ENCODE results near the gene IQSEC3.
"Not testable (repeated sequence)": the region's sequence is repeated elsewhere in the genome, so short reads cannot be mapped to it uniquely, and the experiment has no call there.

The IQSEC3 gene

DNA sequence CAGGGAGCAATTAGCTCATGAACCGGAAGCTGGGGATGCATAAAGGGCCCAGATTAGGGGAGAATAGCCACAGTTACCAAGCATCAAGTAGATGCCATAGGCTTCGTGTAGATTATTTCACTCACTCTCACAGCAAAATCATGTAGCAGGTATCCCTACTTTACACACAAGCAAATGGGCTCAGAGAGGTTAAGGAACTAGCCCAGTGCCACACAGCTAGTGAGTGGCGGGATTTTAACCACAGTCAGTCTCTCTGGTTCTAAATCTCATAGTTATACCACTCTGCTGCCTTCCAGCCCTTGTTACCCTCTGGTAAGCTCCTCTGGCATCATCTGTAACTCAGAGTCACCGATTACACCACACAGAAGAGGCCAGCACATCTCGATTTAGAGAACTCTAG lies 49.0 kb downstream of the IQSEC3 start:
- DNase-seq: no peak

DNA sequence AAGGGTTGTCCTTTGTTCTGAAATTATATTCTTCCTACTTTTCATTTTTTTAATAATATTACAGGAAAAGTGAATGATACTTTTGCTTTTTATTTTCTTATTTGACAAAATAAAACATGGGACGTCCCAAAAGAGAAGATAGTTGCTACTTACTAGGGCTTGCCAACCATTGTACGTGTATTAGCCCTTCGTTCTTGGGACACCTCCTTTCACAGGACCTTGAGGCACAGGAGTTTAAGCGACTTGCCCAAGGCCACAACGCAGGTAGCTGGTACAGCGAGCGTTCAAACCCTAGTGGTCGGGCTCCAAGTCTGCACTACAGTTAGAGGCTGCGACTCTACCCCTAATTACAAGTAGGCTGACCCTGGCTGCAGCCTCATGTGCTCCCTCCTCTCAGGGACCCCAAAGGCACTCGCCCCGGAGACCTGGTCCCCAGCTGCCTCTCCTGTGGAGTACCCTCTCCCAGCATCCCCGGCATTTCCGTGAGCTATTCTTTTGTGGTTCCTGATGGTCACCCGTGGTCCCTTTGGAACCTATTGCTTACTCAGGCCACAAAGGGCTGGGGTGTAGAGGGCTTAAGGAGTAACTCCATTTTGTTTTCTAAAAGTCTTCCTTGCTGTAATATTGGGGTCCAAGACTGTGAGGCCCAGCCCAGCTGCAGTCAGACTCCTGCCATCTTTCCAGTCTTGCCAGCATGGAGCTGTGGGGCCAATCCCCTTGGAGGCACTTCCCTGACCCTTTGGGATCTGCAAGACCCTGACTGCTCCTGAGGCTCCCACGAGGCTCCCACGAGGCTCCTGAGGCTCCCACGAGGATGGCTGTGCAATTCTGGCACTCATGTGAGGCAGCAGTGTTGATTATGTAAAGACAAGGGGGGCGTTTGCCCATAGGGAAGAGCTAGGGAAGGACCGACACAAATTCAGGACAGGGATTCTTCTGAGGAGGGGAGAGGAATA lies 49.7 kb downstream of the IQSEC3 start:
- DNase-seq: no peak

DNA sequence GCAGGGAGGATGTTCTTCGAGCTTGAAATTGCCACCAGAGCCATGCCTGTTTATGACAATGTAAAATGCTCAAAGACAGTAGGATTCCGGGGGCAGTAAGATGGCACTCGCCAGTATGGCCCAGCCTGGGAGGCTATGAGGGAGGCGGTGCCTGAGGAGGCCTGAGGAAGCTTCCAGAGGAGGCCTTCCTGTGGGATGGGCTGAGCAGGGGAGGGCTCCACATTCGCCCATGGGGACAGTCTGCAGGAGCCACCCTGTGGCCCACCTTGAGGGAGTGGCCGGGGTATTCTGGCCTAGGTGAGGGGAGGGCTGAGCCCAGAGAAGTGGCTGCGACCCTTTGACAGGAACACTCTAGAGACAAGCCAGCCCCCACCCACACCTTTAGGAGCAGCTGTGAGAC lies 50.7 kb downstream of the IQSEC3 start:
- DNase-seq: no peak

DNA sequence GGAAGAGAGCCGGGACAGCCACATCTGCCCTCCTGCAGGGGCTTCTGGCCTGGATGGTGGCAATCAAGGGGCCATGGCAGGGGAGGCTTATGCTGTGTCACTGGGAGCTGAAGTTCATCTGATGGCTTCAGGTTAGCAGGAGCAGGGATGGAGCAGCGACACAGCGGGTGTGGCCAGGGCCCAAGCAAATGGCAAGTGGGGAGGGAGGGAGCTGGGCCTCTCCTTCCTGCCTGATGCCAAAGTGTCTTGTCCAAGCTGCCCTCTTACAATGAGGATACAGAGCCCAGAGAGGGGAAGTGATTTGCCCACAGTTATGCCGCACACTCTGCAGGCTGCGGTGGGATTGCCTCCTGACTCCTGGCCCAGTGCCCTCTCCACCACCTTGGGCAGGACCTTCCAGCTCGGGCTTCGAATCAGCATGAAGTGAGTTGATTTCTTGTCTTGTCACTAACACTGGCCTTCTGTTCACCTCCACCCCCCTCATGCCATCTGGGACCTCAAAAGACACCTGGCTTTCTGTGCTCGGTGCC lies 51.3 kb downstream of the IQSEC3 start:
- DNase-seq: no peak

DNA sequence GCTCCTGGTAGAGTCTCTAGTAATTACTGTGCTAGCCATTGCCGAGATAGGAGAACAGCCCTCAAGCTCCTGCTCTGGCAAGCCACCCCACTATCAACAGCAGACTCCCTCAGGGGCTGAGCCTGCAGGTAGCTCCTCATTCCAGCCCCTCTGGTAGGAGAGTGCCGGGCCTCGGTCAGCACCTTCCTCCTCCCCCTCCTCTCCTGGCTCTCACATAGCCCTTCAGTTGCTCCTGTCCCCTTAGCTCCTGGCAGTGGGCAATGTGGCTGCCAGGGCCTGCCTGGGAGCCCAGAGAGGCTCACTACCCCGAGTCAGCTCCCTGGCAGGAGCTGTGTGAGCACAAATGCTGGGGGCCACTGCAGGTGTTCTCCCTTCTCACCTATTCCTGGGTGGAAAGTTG lies 52.0 kb downstream of the IQSEC3 start:
- DNase-seq: no peak

DNA sequence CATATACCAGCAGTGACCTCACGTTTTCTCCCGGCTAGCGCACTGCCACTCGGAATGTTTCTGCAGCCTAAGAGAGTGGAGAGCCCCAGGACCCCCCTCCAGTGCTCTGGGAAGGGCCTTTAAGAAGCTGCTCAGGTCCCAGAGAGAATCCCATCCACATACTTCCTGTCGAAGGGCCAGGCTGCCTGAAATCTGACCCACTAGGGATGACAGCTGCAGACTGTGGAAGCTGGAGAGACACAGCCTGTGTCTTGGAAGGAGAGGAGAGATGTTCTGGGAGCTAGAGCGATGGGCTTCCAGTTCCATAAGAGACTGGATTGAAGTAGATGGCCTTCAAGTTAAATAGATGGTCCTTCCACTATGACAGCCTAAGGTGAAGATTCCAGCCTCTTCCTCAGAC lies 54.4 kb downstream of the IQSEC3 start:
- DNase-seq: no peak

DNA sequence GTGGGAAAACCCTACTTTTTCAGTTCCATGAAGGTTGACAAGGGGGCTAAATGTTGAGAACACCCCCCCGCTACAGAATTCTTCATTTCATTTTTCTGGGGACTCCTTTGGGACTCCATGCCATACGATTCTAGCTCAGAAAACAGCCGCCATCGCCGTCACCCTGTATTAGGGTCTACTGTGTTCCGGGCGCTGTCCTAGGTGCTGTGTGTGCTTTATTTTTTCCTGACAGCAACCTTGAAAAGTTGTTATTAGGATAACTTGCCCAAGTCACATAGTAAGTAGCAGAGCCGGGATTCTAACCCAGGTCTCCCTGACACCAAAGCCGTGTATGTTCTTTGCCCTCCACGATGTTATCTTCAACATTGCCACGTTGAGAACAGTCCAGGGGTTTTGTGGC lies 55.1 kb downstream of the IQSEC3 start:
- no peak for DNase-seq

DNA sequence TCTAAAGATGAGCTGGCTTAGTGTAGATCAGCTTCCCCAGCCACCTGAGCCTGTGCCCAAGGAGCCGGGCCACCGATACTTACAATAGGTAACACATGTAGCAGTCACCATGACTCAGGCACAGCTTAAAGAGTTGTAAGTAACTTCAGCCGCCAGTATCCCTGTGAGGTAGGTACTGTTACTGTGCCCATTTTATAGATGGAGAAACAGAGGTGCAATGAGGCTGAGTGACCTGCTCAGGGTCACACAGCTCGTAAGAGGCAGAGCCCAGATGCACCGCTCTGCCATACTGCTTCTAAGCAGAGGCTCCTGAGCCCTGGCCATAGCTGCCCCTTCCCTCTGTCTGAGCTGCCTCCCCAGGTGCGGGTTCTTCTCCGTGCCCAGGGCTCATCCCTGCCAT lies 58.5 kb downstream of the IQSEC3 start:
- DNase-seq: no peak

DNA sequence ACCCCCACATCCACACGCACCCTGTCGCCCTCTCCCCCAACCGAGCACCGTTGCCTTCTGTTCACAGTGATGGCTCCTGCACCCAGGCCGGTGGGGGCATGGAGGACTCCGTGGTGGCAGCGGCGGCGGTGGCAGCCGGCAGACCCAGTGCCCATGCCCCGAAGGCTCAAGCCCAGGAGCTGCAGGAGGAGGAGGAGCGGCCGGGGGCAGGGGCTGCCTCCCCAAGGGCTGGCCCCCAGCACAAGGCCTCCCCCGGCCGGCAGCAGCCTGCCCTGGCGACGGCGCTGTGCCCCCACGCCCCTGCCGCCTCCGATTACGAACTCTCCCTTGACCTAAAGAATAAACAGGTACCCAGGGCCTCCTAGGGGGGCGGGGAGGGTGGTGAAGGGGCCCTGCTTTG lies 59.0 kb downstream of the IQSEC3 start:
- DNase-seq: no peak

DNA sequence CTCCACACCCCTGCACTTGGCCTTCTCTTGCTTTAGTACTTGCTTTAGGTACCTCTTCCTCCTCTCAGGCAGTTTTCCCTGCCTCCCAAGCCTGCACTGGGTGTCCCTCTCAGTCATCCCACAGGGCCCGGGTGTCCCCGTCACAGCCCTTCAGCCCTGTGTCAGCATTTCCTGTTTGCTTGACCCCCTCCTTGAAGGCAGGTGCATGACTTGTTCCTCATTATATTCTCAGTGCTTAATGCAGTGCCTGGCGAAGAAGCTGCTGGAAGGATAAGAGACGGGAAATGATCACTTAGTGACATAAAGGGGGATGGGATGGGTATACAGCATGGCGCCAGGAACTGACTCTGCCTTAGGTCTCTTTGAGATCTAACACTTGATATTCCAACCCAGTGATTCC lies 61.5 kb downstream of the IQSEC3 start:
- DNase-seq: no peak

DNA sequence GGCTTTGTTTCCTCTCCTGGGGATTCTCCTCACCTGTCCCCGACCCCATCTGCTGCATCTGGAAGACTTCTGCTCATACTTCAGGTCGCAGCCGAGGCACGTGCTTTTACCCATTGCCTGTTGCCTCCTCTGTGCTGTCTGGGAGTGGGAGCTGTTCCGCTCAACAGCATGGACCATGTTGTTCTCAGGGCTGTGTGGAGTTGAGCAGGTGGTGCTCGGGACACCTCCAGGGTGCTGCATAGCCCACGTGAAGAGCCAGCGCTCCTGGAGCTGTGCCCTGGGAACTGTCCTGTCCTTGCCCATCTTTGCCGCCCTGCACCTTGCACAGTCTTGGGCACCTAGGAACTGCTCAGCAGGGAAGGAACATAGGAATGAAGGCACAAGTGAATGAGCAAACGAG lies 62.4 kb downstream of the IQSEC3 start:
- DNase-seq: no peak

DNA sequence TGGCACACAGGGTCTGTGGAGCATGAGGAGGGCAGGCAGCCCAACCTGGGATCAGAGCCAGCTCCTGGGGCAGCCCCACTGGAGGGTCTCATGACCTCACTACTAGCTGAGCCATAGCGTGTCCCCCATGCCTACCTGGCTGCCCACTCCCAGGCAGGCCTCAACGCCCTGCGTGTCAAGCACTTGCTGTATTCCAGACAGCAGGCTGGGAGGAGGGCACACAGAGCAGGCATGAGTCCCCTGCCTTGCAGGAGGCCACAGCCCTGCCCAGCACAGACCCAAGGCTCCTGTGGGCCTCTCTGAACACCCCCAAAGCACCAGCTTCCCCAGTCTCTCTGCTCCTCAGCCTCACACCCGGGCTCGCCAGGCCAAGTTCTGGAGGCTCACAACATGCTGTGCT lies 64.0 kb downstream of the IQSEC3 start:
- DNase-seq: no peak

DNA sequence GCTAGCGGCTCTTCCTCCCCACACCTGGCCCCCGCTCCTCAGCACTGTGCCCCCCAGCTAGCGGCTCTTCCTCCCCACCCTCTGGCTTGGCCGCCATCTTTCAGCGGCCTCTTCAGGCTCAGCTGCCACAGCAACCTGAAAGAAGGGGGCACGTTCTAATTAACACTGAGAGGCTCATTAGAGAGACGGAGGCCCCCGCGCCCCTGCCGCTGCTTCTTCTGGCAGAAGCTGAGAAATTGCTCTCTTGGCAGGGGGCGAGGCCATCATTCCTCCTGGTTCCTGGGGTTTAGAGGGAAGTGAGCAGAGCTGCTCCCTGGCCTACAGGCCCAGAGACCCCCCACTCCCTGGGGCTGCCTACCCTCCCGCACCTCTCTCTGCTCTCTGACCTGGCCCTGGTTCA lies 64.4 kb downstream of the IQSEC3 start:
- no peak for DNase-seq

DNA sequence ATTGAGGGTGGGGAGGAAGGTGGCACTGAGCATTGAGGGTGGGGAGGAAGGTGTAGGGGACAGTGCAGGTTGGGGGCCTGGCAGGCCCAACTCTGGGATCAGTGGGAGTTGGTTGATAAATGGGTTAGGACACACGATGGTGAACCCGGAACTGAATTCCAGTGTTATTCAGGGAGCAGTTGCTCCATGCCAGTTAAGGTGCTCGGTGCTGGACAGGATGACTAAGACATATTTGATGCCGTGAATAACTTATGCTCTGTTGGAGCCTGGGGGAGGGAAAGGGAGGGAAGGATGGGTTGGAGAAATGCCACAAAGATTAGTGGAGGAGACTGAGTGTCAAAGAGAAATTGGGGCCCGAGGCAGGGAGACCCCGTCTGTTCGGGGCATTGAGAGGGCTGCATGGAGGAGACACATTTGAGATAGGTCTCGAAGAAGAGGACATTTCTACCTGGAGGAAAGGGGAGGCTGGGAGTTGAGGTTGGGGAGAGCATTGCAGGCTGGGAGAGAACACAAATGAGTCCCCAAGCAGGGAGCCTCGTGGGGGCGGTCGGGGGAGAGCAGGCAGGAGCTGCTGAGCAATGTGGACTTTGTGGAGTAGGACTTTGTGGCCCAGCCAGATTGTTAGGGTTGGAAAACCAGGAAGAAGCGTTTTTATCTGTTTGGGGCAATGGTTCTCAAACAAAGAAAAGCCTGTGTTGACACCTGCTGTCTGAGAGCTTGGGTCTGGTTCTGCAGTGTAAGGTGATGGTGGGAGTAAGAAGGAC lies 65.3 kb downstream of the IQSEC3 start:
- no peak for DNase-seq

DNA sequence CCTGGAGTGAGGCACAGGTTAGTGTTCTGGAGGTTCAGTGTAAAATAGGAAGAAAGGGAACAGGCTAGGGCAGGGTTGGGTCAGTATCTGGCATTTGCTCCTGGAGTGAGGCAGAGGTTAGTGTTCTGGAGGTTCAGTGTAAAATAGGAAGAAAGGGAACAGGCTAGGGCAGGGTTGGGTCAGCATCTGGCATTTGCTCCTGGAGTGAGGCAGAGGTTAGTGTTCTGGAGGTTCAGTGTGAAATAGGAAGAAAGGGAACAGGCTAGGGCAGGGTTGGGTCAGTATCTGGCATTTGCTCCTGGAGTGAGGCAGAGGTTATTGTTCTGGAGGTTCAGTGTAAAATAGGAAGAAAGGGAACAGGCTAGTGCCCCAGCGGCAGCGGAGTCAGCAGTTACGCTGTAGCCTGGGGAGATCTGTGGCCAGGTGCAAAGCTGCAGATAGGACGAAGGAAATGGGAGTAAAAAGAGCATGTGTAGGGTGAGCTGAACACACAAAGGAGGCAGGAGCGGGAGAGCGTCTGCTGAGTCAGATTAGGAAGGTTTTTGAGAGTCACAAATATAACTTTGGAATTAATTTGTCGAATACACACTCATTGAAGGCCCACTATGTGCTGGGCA lies 67.2 kb downstream of the IQSEC3 start:
- not testable (repeated sequence) for DNase-seq

DNA sequence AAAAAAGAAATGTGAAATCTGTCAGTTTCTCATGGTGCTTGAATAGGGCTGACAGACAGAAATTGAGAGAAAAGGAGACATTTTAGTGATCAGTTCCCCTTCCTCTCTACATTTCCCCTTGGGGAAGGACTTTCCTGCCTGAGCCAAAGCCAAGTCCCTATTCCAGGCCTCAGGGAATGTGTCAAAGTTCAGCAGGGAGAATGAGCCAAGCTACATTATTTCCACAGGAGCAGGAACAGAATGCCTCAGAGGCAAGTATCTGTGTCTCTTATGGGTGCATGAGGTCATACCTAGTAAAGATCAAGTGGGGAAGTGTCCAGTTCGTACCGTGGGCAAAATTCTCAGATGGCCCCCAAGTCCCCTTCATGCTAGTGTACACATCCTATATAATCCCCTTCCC lies 68.6 kb downstream of the IQSEC3 start:
- DNase-seq: no peak

DNA sequence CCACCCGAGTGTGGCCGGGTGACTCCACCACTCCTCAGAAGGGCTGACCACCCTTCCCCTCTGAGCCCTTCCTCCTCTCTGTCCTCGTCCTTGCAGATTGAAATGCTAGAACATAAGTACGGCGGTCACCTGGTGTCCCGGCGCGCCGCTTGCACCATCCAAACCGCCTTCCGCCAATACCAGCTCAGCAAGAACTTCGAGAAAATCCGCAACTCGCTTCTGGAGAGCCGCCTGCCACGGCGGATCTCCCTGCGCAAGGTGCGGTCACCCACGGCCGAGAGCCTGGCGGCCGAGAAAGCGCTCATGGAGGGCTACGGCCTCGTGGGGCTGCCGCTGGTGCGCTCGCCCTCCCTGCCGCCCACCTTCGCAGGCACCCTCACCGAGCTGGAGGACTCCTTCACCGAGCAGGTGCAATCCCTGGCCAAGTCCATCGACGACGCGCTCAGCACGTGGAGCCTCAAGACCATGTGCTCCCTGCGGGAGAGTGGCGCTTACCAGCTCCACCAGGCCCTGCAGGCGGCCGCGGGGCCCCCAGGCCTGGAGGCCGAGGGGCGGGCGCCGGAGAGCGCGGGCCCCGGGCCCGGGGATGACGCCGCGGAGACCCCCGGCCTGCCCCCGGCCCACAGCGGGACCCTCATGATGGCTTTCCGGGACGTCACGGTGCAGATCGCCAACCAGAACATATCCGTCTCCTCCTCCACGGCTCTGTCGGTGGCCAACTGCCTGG lies 71.8 kb downstream of the IQSEC3 start:
- DNase-seq: no peak

DNA sequence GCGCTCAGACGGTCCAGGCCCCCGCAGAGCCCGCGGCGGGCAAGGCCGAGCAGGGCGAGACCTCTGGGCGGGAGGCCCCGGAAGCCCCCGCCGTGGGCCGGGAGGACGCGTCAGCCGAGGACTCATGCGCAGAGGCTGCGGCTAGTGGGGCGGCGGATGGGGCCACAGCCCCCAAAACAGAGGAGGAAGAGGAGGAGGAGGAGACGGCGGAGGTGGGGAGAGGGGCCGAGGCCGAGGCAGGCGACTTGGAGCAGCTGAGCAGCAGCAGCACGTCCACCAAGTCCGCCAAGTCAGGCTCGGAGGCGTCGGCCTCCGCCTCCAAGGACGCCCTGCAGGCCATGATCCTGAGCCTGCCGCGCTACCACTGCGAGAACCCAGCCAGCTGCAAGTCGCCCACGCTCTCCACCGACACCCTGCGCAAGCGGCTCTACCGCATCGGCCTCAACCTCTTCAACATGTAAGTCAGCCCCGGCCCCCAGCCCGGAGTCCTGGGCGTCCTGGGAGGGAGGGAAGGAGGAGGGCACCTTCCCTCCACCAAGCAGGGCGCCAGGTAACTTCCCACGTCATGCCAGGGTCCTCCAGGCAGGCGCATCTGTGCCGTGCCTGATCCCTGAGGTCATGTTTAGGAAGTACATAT lies 72.4 kb downstream of the IQSEC3 start:
- DNase-seq: peak; percentile 45

DNA sequence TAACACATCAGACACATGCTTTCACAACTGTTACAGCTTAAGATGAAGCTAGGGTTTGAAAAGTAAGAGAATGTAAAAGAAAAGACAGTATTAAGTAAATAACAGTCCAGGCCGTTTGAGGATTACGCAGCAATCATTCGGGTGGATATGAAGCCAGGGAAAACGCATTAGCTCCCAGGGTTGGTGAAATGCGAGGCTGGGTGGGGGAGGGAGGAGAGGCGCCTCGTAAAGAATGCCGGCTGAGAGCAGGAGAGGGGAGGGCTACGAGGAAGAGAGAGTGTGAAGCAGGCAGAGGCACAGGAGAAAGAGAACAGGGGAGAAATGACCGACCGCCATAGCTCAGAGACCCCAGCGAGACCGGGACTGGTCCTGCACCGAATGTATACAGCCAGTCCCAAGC lies 73.0 kb downstream of the IQSEC3 start:
- DNase-seq: no peak

DNA sequence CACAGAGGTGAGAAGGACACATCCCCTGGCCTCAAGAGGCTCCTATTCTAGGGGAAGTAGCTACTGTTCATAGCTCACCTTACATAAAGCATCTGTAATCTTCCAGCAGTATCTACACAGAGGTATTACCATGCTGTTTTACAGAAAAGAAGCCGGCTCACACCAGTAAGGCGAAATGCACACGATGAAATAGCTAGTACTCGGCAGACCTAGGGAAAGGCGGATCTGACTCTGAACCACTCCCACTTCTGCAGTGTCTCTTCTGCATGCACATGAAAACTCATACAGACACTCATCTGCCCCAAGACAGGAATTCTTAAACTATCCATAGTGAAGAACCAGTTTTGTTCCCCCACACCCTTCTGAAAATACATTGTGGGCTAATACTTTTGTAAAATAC lies 73.6 kb downstream of the IQSEC3 start:
- DNase-seq: no peak

DNA sequence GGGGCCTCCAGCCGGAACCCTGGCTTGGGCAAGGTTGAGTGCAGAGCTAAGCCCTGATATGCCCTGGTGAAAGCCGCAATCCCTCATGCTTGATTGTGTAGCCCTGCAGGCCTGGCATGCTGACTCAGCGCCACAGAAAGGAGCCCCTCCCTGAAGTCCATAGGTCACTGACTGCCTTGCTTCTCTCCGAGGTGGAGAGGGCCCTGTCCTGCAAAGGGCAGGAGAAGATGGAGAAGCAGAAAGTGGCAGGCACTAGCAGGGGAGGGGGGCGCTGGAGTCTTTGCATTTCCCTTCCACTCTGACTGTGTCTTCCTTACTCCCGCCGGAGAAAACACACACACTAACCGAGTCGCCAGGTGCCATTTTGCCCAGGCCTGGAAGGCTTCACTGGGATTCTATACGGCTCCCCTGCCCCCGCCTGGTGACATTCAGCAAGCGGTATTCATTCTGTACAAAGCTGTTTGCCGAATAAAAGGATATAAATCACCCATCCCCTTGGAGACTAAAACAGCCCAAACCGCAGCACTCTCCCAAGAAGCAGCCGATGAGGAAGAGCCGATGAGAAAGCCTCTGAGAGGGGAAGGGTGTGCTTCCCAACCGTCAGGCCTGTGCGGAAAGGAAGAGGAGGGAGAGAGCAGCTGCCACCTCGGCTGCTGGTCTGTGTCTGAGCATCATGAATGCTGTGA lies 77.5 kb downstream of the IQSEC3 start:
- DNase-seq: no peak
